GM18505 (cell line): ENCODE data around the gene ELL3.

Experiments
- ATAC-seq: cut with Tn5 transposase; IDR thresholded peaks from one replicate; pipeline ENCODE4 v1.9.1; 2021; ENCODE audit not compliant: unreplicated experiment
- POLR2A ChIP-seq: IDR thresholded peaks from 4 replicates; pipeline ENCODE4 v1.6.1; 2011; ENCODE audit warnings: borderline replicate concordance; ENCODE audit not compliant: insufficient read depth, insufficient read length; ENCODE audit errors: extremely low read depth

ELL3 gene

DNA sequence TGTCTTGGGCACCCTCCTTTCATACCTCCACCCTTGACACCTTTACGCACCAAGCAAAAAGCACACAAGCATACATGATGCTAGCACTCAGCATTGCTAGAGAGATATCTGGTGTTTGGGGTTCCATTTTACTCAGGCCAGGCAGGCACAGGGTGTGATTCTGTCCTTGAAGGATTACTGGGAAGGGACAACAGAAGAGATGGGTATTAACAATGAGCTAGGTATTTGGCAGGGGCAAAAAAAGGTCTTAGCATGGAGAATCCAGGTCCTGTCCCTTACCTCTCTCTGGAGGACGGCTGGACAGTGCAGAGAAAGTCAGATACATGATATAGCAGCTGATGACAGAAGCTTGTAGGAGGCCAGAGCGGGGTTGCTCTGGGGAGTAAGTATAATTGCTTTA lies 19.8 kb upstream of the ELL3 start:
- TF ChIP-seq POLR2A = no peak
- ATAC-seq = no peak

DNA sequence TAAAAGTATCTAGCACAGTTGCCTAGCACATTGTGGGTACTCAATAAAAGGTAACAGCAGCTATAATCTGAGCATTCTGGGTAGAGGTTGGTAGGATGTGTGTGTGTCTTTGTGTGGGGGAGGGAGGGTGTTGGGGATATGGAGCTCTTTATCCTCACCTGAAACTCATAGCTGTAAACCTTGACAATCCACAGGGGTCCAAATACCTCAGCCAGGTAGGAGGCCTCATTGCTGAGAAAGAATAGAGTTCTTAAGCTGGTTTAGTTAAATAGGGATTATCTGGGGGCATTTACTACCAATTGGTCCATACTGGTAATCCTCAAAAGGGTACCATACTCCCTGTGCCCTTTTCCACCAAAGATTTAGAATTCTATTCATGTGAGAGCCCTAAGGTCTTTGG lies 19.2 kb upstream of the ELL3 start:
- ATAC-seq = no peak
- TF ChIP-seq POLR2A = no peak

DNA sequence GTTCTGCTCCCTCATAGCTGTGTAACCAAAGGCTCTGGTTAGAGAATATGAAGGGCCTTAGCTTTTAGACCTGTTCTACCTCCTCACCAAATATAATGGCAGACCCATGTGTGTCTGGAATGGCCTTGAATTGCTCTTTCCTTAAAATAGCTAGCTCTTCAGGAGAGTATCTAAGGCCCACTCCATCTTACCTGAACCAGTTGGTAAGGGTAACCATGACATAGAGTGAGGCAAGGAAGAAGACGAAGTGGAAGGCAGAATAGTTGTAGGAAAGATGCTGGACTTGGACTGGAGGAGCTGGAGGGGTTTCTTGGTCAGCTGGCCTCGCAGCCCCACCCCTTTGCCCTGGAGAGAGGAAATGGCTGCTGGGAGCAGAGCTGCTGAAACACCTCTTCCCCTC lies 18.4 kb upstream of the ELL3 start:
- no peak for TF ChIP-seq POLR2A
- ATAC-seq = no peak

DNA sequence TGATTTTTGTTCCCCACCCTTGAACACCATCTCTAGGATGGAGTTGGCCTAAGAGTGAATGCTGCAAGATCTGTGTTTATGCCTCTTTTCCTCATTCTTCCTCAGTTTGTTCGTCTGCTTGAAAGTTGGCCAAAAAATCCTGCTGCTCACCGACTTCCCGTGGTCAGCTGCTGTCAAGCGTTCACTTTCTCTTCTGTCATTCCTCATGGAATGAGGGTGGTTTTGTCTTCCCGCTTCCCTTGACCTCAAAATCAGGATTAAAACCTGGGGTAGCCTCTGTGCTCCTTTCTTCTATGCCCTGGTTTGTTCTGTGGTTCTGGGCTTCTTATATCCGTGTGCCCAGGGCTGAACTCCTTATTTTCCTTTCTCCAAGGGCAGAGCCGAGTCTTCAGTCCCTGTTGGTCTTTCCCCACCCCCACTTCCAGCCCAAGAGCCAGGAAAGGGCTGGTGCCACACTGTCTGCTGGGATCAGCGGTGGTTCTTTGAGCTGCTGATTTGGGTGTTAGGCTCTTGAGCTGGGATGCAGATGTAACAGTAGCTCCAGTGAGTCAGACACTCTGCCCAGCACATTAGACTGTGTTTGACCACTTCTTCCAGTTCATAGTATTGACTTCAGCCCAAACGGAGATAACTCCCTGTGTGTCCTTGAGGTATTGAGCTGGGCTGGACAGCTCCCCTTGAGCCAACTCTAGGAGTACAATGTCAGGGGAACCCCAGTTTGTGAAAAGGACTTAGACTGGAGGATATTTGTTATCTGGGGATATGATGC lies 17.7 kb upstream of the ELL3 start:
- no peak for ATAC-seq
- no peak for TF ChIP-seq POLR2A

DNA sequence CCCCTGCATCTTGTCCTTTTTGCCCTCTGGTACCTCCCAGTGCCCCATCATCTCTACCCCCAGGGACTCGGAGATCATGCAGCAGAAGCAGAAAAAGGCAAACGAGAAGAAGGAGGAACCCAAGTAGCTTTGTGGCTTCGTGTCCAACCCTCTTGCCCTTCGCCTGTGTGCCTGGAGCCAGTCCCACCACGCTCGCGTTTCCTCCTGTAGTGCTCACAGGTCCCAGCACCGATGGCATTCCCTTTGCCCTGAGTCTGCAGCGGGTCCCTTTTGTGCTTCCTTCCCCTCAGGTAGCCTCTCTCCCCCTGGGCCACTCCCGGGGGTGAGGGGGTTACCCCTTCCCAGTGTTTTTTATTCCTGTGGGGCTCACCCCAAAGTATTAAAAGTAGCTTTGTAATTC lies 16.9 kb upstream of the ELL3 start:
- TF ChIP-seq POLR2A = no peak
- no peak for ATAC-seq

DNA sequence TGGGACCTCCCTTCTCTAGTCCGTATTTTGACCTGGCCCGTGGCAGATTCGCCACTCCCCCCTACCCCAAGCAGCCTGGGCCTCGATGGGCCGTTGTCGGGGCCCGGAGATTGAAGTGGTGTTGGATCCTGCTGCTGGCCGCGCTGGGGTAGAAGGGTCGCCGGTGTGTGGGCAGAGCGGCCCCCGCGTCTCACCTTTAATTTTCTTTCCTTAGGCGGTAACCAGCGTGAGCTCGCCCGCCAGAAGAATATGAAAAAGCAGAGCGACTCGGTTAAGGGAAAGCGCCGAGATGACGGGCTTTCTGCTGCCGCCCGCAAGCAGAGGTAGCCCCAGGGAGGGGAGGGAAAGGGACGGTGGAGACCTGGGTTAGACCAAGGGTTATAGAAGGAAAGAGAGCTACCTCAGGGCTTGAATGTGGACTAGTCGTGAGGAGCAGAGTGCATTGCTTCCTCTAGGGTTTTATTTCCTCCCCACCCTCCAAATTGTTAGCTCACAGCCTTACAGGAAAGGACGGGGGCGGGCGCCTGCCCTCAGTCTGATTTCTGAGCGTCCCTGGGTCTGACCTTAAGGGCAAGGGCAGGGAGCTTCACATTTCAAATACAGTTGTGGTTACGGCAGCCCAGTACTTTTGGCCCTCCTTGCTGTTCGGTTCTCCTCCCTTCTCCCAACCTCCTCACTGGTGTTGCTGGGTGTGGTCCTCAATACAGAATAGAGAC lies 16.2 kb upstream of the ELL3 start:
- no peak for ATAC-seq
- no peak for TF ChIP-seq POLR2A

DNA sequence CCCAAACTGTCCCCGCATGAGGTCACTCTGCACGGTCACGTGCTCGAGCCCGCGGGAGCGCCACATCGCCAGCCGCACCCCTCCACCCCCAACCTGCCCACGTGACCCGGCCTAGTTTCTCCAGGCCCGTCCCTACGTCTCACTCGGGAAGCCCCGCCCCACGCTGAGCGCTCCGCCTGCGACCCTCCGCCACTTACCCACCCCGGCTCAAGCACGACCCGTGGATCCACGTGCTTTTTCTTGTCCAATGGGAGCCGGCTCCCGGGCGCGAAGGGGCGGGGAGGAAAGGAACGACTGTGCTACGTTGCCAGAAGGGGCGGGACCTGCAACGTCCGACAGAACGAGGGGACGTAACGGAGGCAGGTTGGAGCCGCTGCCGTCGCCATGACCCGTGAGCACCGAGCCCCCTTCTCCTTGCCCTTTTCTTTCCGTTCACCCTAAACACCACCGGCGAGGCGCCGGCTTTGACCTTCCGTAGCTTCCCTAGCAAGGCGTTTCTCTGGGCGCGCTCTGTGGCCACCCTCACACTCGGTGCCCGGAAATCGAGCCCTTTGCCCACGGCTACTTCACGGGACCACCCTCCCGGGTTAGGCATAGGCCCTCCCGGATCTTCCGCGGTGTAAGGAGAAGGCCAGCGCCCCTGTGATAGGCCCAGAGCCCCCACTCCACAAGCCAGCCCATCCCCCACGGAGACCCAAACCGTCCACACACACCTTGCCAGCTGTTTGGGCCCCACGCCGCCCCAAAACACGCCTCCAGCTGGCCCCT lies 15.4 kb upstream of the ELL3 start, which contains the start of gene SERF2:
Gene SERF2, plus strand, starts transcription at position 328 of the 768 bp plus-strand sequence. Its CDS starts 57 bp downstream, at position 385.
- peak; percentile 84 for ATAC-seq
- TF ChIP-seq POLR2A = peak; percentile 93

DNA sequence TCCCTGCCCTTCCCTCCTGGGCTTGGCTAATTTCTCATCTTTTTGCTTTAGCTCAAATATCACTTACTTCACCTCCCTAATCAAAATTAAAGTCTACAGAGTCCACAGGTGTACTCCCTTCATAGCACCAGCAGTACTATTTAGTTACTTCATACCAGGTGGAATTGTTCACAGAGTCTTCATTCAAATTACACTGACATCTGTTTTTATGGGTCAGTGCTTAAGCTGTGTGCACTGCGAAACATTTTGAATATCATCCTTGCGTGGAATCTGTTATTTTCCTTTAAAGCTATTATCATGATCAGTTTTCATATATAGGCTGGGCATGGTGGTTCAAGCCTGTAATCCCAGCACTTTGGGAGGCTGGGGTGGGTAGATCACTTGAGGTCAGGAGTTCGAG lies 12.6 kb upstream of the ELL3 start:
- ATAC-seq = no peak
- TF ChIP-seq POLR2A = no peak

DNA sequence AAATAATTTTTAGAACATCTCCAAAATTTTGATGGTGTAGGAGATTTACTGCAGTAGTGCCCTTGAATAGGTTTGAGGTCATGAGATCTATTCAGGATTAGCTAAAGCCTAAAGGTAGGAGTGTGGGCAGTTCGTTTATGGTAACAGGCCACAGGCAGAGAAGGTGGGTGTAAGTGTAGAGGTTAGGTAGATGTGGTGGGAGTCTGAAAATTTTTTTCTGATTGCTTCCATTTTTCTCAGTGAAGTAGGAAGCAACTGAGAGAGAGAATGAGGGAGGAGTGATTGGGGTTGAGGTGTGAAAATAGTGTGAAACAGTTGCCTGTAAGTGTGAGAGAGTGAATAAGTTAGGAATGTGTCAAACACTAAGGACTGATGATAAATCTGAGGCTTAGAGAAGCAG lies 2.2 kb upstream of the ELL3 start:
- no peak for ATAC-seq
- TF ChIP-seq POLR2A = no peak

DNA sequence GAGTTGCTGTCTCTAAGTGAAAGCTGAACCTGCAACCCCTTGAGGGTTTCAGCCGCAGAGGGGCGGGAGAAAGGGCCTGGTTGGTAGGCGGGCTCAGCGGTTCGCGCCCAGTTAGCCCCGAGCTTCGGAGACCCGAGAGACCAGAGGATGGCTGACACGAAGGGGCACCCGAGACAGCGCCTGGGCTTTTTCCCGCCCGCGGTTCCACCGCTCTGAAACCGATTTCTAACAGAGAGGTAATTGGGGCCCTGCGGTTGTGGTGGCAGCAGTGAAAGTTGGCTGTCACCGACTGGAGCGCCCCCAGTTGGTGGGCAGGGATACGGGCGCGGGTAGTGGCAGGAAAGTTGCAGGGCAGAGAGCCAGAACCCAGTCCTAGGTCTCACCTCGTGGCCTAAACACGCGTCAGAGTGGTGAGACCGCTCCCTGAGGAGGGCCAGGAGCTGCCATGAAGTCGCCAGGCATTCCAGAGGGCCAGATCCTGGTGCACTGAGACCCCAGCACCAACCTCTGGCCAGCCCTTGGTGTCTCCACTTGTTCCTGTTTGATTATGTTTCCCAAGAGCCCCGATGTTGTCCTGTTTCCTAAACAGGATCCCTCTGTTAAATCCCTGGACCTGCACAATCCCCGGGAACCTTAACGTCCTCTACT lies 625 bp upstream of the ELL3 start:
- peak; percentile 56 for ATAC-seq
- no peak for TF ChIP-seq POLR2A

DNA sequence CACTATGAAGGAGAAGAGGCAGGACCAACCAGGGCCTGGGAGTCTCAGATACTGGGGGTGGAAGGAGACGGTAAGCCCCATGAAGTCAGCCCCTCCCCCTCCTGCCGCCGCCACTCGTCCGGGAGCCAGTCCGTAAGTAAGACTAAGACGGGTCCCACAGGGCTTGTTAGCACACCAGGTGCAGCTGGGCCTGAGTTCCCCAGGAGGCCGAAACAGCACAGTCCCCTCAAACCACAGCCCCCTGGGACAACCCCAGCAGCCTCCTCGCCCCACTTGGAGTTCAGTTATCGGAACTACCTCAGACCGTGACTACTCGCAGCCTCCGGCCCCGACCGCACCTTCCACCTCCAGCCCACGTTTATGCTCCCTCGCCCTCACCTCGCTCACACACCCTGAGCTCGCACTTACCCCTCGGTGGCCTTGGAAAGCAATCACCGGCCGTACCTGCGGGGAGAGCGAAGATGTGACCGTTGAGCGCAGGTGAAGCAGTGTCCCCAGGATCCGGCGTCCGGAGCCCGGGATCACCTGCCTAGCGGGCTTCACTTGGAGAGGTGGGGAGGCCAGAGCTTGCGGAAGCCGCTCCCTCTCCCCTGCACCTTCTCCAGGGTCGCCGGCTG lies 557 bp downstream of the ELL3 start:
- peak; percentile 44 for ATAC-seq
- TF ChIP-seq POLR2A = peak; percentile 39

DNA sequence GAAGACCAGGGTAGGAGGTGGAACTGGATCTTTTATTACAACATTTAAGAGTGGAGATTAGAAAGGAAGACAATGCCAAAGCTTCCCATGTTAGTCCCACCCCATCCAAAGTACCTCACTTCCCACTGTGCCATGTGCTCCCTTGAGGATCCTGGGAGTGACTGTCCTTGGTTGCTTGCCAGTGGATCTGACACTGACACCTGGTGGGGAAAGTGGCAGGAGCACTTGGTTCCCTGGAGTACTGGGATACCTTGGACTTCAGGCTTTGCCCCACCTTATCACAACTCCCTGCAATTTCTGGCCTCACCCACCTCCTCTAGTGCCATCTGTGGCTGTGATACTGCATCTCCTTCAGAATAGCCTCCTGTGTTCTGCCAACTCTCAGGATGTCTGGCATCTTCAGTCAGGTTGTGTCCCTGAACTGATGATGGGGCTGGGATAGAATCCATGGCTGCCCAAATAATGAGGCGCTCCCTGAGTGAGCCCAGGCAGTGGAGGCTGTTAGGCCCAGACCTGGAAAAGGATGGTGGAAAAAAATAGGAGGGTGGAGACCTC lies 1.3 kb downstream of the ELL3 start:
- no peak for TF ChIP-seq POLR2A
- no peak for ATAC-seq
